OCI-LY7 (cell line): ENCODE results near the gene C9orf72.

ENCODE experiments used
- CTCF ChIP-seq: fragments of 200-600 bp; sonication (generic); conservative IDR thresholded peaks from 2 replicates; pipeline ENCODE4 v1.5.1; 2014; ENCODE audit warnings: mild to moderate bottlenecking, antibody characterized with exemption, low read length, moderate library complexity, mixed read lengths
- EZH2phosphoT487 ChIP-seq: fragments of 200-600 bp; sonication (generic); IDR thresholded peaks from 2 replicates; pipeline ENCODE4 v1.6.1; 2018; ENCODE audit warnings: low read depth, borderline replicate concordance, mild to moderate bottlenecking, mixed run types, antibody characterized with exemption, low read length, moderate library complexity, mixed read lengths

DNA sequence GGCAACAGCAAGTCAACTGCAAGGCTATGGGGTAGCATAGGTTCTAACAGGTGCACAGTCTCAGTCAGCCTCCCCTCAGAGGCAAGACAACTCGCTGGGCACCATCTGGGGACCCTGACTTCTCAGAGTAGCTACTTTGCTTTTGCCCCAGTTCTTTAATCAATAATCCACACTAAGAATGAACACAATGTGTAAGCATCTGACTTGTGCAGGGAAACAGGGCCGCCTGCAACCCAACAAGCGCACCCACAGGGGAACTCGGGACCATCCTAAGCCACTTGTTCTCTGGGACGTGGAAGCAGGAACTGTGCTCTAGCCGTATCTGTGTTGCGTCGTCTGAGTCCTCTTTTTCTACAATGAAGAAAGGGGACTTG, 45.6 kb downstream of the C9orf72 start:
- TF ChIP-seq CTCF, result no peak
- no peak for TF ChIP-seq EZH2phosphoT487
